ENCODE measurements around the gene RBM39.

DNA sequence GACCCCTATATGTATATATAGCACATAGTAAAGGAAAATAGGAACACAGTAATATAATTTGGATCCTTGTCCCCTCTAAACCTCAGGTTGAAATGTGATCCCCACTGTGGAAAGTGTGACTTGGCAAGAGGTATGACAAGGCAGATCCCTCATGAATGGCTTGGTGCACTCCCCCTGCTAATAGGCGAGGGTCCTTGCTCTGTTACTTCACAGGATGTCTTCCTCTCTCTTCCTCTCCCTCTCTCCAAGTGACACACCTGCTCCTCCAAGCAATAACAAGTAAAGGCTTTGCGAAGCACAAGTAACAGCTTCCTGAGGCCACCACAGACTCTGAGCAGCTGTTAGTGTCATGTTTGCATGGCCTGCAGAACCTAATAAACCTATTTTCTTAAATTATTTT is 26.4 kb downstream of the RBM39 start:
- TF ChIP-seq, protein P1, sequence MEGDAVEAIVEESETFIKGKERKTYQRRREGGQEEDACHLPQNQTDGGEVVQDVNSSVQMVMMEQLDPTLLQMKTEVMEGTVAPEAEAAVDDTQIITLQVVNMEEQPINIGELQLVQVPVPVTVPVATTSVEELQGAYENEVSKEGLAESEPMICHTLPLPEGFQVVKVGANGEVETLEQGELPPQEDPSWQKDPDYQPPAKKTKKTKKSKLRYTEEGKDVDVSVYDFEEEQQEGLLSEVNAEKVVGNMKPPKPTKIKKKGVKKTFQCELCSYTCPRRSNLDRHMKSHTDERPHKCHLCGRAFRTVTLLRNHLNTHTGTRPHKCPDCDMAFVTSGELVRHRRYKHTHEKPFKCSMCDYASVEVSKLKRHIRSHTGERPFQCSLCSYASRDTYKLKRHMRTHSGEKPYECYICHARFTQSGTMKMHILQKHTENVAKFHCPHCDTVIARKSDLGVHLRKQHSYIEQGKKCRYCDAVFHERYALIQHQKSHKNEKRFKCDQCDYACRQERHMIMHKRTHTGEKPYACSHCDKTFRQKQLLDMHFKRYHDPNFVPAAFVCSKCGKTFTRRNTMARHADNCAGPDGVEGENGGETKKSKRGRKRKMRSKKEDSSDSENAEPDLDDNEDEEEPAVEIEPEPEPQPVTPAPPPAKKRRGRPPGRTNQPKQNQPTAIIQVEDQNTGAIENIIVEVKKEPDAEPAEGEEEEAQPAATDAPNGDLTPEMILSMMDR (IDR thresholded peaks at IDR 0.05), result no peak
- no peak for TF ChIP-seq POLR2A (IDR thresholded peaks at IDR 0.05)
